H9 (cell line): ENCODE data around the gene THSD7A. TPM values are rescaled to one million over a fixed set of nuclear protein-coding genes. Genes with fewer than 3 reads are reported as not detected.

Experiments used
- DNase-seq: peaks from one replicate; pipeline ENCODE4 v3.0.0-alpha.2; 2017
- H2AFZ ChIP-seq: one replicate; pipeline ENCODE4 v1.6.1; 2013; ENCODE audit warnings: mild to moderate bottlenecking, low read length, control low read depth, moderate library complexity
- H2AK5ac ChIP-seq: 2 replicates; pipeline ENCODE4 v1.6.1; 2013; ENCODE audit warnings: low read length, control low read depth, mixed read lengths; ENCODE audit not compliant: insufficient read length
- H2BK120ac ChIP-seq: one replicate; pipeline ENCODE4 v1.6.1; 2013; ENCODE audit warnings: low read depth, mild to moderate bottlenecking, low read length, control low read depth, inconsistent platforms; ENCODE audit not compliant: poor library complexity, severe bottlenecking
- H2BK12ac ChIP-seq: 2 replicates; pipeline ENCODE4 v1.6.1; 2013; ENCODE audit warnings: low read length, control low read depth, mixed read lengths, low read depth; ENCODE audit not compliant: insufficient read length
- H2BK15ac ChIP-seq: 2 replicates; pipeline ENCODE4 v1.6.1; 2013; ENCODE audit warnings: low read depth, low read length, control low read depth
- H2BK20ac ChIP-seq: one replicate; pipeline ENCODE4 v1.6.1; 2013; ENCODE audit warnings: low read depth, mild to moderate bottlenecking, low read length, control low read depth, inconsistent platforms; ENCODE audit not compliant: poor library complexity, severe bottlenecking
- H2BK5ac ChIP-seq: 2 replicates; pipeline ENCODE4 v1.6.1; 2013; ENCODE audit warnings: low read length, control low read depth, mixed read lengths; ENCODE audit not compliant: insufficient read length
- H3K14ac ChIP-seq: 2 replicates; pipeline ENCODE4 v1.6.1; 2013; ENCODE audit warnings: low read length, control low read depth; ENCODE audit not compliant: insufficient read depth
- H3K18ac ChIP-seq: 2 replicates; pipeline ENCODE4 v1.6.1; 2013; ENCODE audit warnings: low read depth, mild to moderate bottlenecking, mixed read lengths, low read length, control low read depth; ENCODE audit not compliant: insufficient read length
- H3K23ac ChIP-seq: 2 replicates; pipeline ENCODE4 v1.6.1; 2013; ENCODE audit warnings: low read length, control low read depth, mixed read lengths, low read depth; ENCODE audit not compliant: insufficient read length
- H3K23me2 ChIP-seq: 2 replicates; pipeline ENCODE4 v1.6.1; 2013; ENCODE audit warnings: low read depth, mild to moderate bottlenecking, mixed read lengths, low read length, control low read depth; ENCODE audit not compliant: insufficient read length, poor library complexity, severe bottlenecking
- H3K27ac ChIP-seq: 2 replicates; pipeline ENCODE4 v1.5.1; 2013; ENCODE audit warnings: low read length, control low read depth, mixed read lengths, low read depth; ENCODE audit not compliant: insufficient read length
- H3K27me3 ChIP-seq: 2 replicates; pipeline ENCODE4 v1.6.1; 2013; ENCODE audit warnings: low read length, control low read depth, inconsistent platforms; ENCODE audit not compliant: insufficient read depth
- H3K4ac ChIP-seq: 2 replicates; pipeline ENCODE4 v1.6.1; 2013; ENCODE audit warnings: low read depth, mild to moderate bottlenecking, control low read depth, inconsistent platforms, low read length, moderate library complexity
- H3K4me1 ChIP-seq: 2 replicates; pipeline ENCODE4 v1.6.1; 2013; ENCODE audit warnings: low read length, control low read depth, inconsistent platforms; ENCODE audit not compliant: insufficient read depth
- H3K4me2 ChIP-seq: 2 replicates; pipeline ENCODE4 v1.6.1; 2013; ENCODE audit warnings: low read length, control low read depth, mixed read lengths; ENCODE audit not compliant: insufficient read length, insufficient read depth
- H3K56ac ChIP-seq: 2 replicates; pipeline ENCODE4 v1.6.1; 2013; ENCODE audit warnings: low read depth, mild to moderate bottlenecking, mixed read lengths, low read length, control low read depth; ENCODE audit not compliant: insufficient read length
- H3K79me1 ChIP-seq: 2 replicates; pipeline ENCODE4 v1.6.1; 2013; ENCODE audit warnings: low read depth, mild to moderate bottlenecking, moderate library complexity, low read length, control low read depth, inconsistent platforms; ENCODE audit not compliant: insufficient read depth, poor library complexity, severe bottlenecking
- H3K79me2 ChIP-seq: 2 replicates; pipeline ENCODE4 v1.6.1; 2013; ENCODE audit warnings: low read length, control low read depth, inconsistent platforms; ENCODE audit not compliant: insufficient read depth
- H3K9ac ChIP-seq: 2 replicates; pipeline ENCODE4 v1.6.1; 2013; ENCODE audit warnings: low read length, control low read depth, mixed read lengths; ENCODE audit not compliant: insufficient read length; ENCODE audit errors: extremely low read depth
- H3K9me3 ChIP-seq: one replicate; pipeline ENCODE4 v1.6.1; 2013; ENCODE audit warnings: low read depth, low read length, inconsistent platforms; ENCODE audit not compliant: control insufficient read depth
- H3T11ph ChIP-seq: one replicate; pipeline ENCODE4 v1.6.1; 2013; ENCODE audit warnings: mild to moderate bottlenecking, low read length, control low read depth, inconsistent platforms
- H4K20me1 ChIP-seq: one replicate; pipeline ENCODE4 v1.6.1; 2013; ENCODE audit not compliant: control insufficient read depth, insufficient read length, insufficient read depth
- H4K5ac ChIP-seq: 2 replicates; pipeline ENCODE4 v1.6.1; 2013; ENCODE audit warnings: low read depth, mild to moderate bottlenecking, mixed read lengths, low read length, control low read depth; ENCODE audit not compliant: insufficient read length
- H4K8ac ChIP-seq: replicated peaks from 2 replicates; pipeline ENCODE4 v1.6.1; 2013; ENCODE audit warnings: low read length, control low read depth, mixed read lengths, low read depth; ENCODE audit not compliant: insufficient read length
- H4K91ac ChIP-seq: 2 replicates; pipeline ENCODE4 v1.6.1; 2013; ENCODE audit warnings: low read depth, mild to moderate bottlenecking, moderate library complexity, mixed read lengths, low read length, control low read depth; ENCODE audit not compliant: insufficient read length
- H3K27ac Mint-ChIP-seq, 3 experiments: 2 replicates in 2 of 3; 3 replicates in 1 of 3; pipeline ENCODE4 v1.8.0; 2020 to 2021; ENCODE audit warnings: mixed read lengths in 3 of 3, mild to moderate bottlenecking in 1 of 3, moderate library complexity in 1 of 3
- H3K27me3 Mint-ChIP-seq: 2 replicates; pipeline ENCODE4 v1.8.0; 2021; ENCODE audit warnings: low read depth, mild to moderate bottlenecking, moderate library complexity, mixed read lengths
- H3K36me3 Mint-ChIP-seq, 3 experiments: 2 replicates in 2 of 3; 3 replicates in 1 of 3; pipeline ENCODE4 v1.8.0; 2020 to 2021; ENCODE audit warnings: low read depth in 3 of 3, mixed read lengths in 3 of 3; ENCODE audit not compliant: insufficient read depth in 1 of 3
- H3K4me1 Mint-ChIP-seq, 2 experiments: 2 replicates each; pipeline ENCODE4 v1.8.0; 2020; ENCODE audit warnings: mixed read lengths in 2 of 2
- H3K4me3 Mint-ChIP-seq, 2 experiments: 2 replicates in 1 of 2; 3 replicates in 1 of 2; pipeline ENCODE4 v1.8.0; 2020 to 2021; ENCODE audit warnings: mild to moderate bottlenecking in 2 of 2, mixed read lengths in 2 of 2, moderate library complexity in 1 of 2
- H3K9me3 Mint-ChIP-seq, 2 experiments: 2 replicates in 1 of 2; 3 replicates in 1 of 2; pipeline ENCODE4 v1.8.0; 2020; ENCODE audit warnings: mild to moderate bottlenecking in 2 of 2, mixed read lengths in 2 of 2, moderate library complexity in 1 of 2
- WGBS: extraction: QIAGEN DNeasy Blood & Tissue Kit; methylation state at CpG from one replicate; pipeline ENCODE4 v1.1.7; 2013; ENCODE audit warnings: missing lambda C conversion rate, low lambda C conversion rate, mixed read lengths; ENCODE audit not compliant: insufficient read length; ENCODE audit errors: extremely low coverage; 5-methylcytosine and 5-hydroxymethylcytosine counted together
- total RNA-seq: library from RNA; stranded (reverse); gene quantifications from 2 replicates; pipeline ENCODE4 v1.2.1, GENCODE V29; 2021
- TF ChIP-seq, protein P1 (sequence below): fragments of 200-600 bp; sonication (generic); conservative IDR thresholded peaks from 3 replicates; pipeline ENCODE4 v1.8.0; 2021; ENCODE audit warnings: antibody characterized with exemption, mild to moderate bottlenecking

THSD7A gene
- total RNA-seq, 1 experiment from 2014 or later = 0.42 TPM

DNA sequence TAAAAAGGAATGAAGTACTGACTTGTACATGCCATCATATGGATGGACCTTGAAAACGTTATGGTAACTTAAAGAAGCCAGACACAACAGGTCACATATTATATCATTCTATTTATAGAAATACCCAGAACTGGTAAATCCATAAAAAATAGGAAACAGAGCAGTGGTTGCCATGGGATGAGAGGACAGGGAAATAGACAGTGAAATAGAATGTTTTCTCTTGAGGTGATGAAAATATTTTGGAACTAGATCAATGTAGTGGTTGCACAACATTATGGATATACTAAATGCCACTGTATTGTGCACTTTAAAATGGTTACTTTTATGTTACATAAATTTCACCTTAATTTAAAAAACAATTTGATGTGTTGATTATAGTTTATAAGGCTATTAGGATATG is 318.5 kb downstream of the THSD7A start:
- Mint-ChIP-seq H3K4me1 (peaks cover 12 to 17% of the 10 kb centered on the region in 2 experiments), H3K4me3 (no peak overlapping the region)
- WGBS = no CpG with 5 or more reads among the region's 1 CpG

More for the DNA sequence above, 318.5 kb downstream of the THSD7A start:
- Histone ChIP-seq H2BK120ac (no peak overlapping the region), H3T11ph (no peak overlapping the region), H3K27ac (no peak overlapping the region), H3K4ac (no peak overlapping the region), H3K79me1 (no peaks in the 10 kb centered on the region), H3K4me2 (no peak overlapping the region), H3K23me2 (no peaks in the 10 kb centered on the region), H2BK12ac (no peak overlapping the region), H4K91ac (no peak overlapping the region), H4K8ac (no peak overlapping the region), H3K9ac (no peak overlapping the region), H2BK15ac (no peak overlapping the region), H4K5ac (no peak overlapping the region), H4K20me1 (no peaks in the 10 kb centered on the region), H3K23ac (no peak overlapping the region), H3K56ac (no peak overlapping the region), H2AK5ac (no peak overlapping the region), H3K79me2 (no peaks in the 10 kb centered on the region), H3K27me3 (no peaks in the 10 kb centered on the region), H3K9me3 (no peaks in the 10 kb centered on the region), H3K18ac (no peak overlapping the region), H3K14ac (no peak overlapping the region), H2BK5ac (no peak overlapping the region), H3K4me1 (peaks cover 2% of the 10 kb centered on the region; the same call in 1 of the 2 replicates), H2BK20ac (no peak overlapping the region), H2AFZ (no peak overlapping the region)
- TF ChIP-seq, protein P1, sequence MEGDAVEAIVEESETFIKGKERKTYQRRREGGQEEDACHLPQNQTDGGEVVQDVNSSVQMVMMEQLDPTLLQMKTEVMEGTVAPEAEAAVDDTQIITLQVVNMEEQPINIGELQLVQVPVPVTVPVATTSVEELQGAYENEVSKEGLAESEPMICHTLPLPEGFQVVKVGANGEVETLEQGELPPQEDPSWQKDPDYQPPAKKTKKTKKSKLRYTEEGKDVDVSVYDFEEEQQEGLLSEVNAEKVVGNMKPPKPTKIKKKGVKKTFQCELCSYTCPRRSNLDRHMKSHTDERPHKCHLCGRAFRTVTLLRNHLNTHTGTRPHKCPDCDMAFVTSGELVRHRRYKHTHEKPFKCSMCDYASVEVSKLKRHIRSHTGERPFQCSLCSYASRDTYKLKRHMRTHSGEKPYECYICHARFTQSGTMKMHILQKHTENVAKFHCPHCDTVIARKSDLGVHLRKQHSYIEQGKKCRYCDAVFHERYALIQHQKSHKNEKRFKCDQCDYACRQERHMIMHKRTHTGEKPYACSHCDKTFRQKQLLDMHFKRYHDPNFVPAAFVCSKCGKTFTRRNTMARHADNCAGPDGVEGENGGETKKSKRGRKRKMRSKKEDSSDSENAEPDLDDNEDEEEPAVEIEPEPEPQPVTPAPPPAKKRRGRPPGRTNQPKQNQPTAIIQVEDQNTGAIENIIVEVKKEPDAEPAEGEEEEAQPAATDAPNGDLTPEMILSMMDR = no peak
- Mint-ChIP-seq H3K27me3 (peaks cover 3% of the 10 kb centered on the region; the same call in 1 of the 2 replicates), H3K27ac (no peak overlapping the region), H3K9me3 (peaks cover 5 to 16% of the 10 kb centered on the region in 2 experiments), H3K36me3 (peaks cover 0 to 17% (median 13%) of the 10 kb centered on the region in 3 experiments; a peak in 5 of 7 replicates)
- no peak for DNase-seq
